NCI-H460 (cell line): ENCODE measurements around the gene PRDX6. TPM values are rescaled to one million over a fixed set of nuclear protein-coding genes. Genes with fewer than 3 reads are reported as not detected.
"Not testable (repeated sequence)": the region's sequence is repeated elsewhere in the genome, so short reads cannot be mapped to it uniquely, and the experiment has no call there.

Experiments
- DNase-seq: peaks from one replicate; pipeline ENCODE4 v3.0.0-alpha.2; 2016; ENCODE audit warnings: low read depth; ENCODE audit errors: extremely low read depth
- total RNA-seq: library from RNA; depleted of rRNA; stranded (reverse); fragments of >200 nt; shearing (Covaris generic); gene quantifications from 2 replicates; pipeline ENCODE4 v1.2.3, GENCODE V29; 2014

The PRDX6 gene
- total RNA-seq, 1 experiment from 2014 or later, result 594 TPM

GRCh38 chr1:173464185-173464584 lies 12.9 kb upstream of the PRDX6 start:
- not testable (repeated sequence) for DNase-seq

GRCh38 chr1:173467426-173467825 lies 9.7 kb upstream of the PRDX6 start:
- no peak for DNase-seq

- DNase-seq, result no peak
These were observed 7.5 kb upstream of the PRDX6 start for GRCh38 chr1:173469656-173470055.

GRCh38 chr1:173470608-173471007 lies 6.5 kb upstream of the PRDX6 start:
- no peak for DNase-seq

- no peak for DNase-seq
These were observed 3.5 kb upstream of the PRDX6 start for GRCh38 chr1:173473599-173474011.

- no peak for DNase-seq
These were observed 2.9 kb upstream of the PRDX6 start for GRCh38 chr1:173474097-173474779.

- DNase-seq, result not testable (repeated sequence)
These were observed 2.2 kb upstream of the PRDX6 start for GRCh38 chr1:173474780-173475421.

GRCh38 chr1:173475564-173476196 lies 1.5 kb upstream of the PRDX6 start:
- DNase-seq, result peak; percentile 75

- no peak for DNase-seq
These were observed 904 bp upstream of the PRDX6 start for GRCh38 chr1:173476197-173476664.

- DNase-seq, result peak; percentile 92
These were observed 360 bp upstream of the PRDX6 start for GRCh38 chr1:173476665-173477285.

- peak; percentile 67 for DNase-seq
These were observed 1.0 kb downstream of the PRDX6 start for GRCh38 chr1:173478094-173478674.

- DNase-seq, result no peak
These were observed 2.5 kb downstream of the PRDX6 start for GRCh38 chr1:173479649-173480048.

- no peak for DNase-seq
These were observed 4.1 kb downstream of the PRDX6 start for GRCh38 chr1:173481195-173481772.

GRCh38 chr1:173482683-173483082 lies 5.5 kb downstream of the PRDX6 start:
- DNase-seq, result no peak

GRCh38 chr1:173484276-173484675 lies 7.1 kb downstream of the PRDX6 start:
- no peak for DNase-seq

- no peak for DNase-seq
These were observed 8.3 kb downstream of the PRDX6 start for GRCh38 chr1:173485401-173485800.

GRCh38 chr1:173488001-173488400 lies 10.9 kb downstream of the PRDX6 start:
- DNase-seq, result no peak

- no peak for DNase-seq
These were observed 12.0 kb downstream of the PRDX6 start for GRCh38 chr1:173489149-173489600.

GRCh38 chr1:173489929-173490328 lies 12.8 kb downstream of the PRDX6 start:
- no peak for DNase-seq

GRCh38 chr1:173491508-173491907 lies 14.4 kb downstream of the PRDX6 start:
- DNase-seq, result no peak
